Lower leg skin (tissue), 4 donors: ENCODE measurements around the gene ITSN1. TPM values are rescaled to one million over a fixed set of nuclear protein-coding genes. Genes with fewer than 3 reads are reported as not detected.

Experiments
- DNase-seq, 2 donors: peaks; one replicate each; pipeline ENCODE4 v3.0.0-alpha.2; 2019; ENCODE audit warnings: low spot score in 2 of 2
- H3K4me3 ChIP-seq: fragments of 200-600 bp; sonication (generic); 2 replicates; pipeline ENCODE4 v1.5.1; 2017; ENCODE audit warnings: mild to moderate bottlenecking, low read depth; ENCODE audit not compliant: poor library complexity, severe bottlenecking
- POLR2A ChIP-seq, 2 donors: fragments of 450-650 bp; IDR thresholded peaks; one replicate each; pipeline ENCODE4 v1.6.1; 2016 to 2017; ENCODE audit warnings: antibody characterized with exemption in 2 of 2, mild to moderate bottlenecking in 1 of 2, moderate library complexity in 1 of 2
- WGBS, 2 donors: methylation state at CpG; one replicate each; pipeline ENCODE4 v1.1.5; 2018; 5-methylcytosine and 5-hydroxymethylcytosine counted together
- intact Hi-C: fragments of 100-400 bp; cut with DNase I; formaldehyde crosslinking; loops from one replicate; pipeline ENCODE4 v1.15.0; 2023; ENCODE audit warnings: low total_unique reads
- total RNA-seq, 4 donors: library from RNA; depleted of rRNA; stranded (reverse); fragments of >200 nt; gene quantifications; one replicate each; pipeline ENCODE4 v1.1.0, GENCODE V29; 2016
- TF ChIP-seq, protein P1 (sequence below), 3 donors: fragments of 450-650 bp; IDR thresholded peaks; one replicate each; pipeline ENCODE4 v1.5.1; 2016; ENCODE audit warnings: antibody characterized with exemption in 3 of 3, mild to moderate bottlenecking in 3 of 3, moderate library complexity in 2 of 3

The ITSN1 gene
- total RNA-seq, 4 donors from 2014 or later = 17.4 to 39.5 (median 31.7) TPM

DNA sequence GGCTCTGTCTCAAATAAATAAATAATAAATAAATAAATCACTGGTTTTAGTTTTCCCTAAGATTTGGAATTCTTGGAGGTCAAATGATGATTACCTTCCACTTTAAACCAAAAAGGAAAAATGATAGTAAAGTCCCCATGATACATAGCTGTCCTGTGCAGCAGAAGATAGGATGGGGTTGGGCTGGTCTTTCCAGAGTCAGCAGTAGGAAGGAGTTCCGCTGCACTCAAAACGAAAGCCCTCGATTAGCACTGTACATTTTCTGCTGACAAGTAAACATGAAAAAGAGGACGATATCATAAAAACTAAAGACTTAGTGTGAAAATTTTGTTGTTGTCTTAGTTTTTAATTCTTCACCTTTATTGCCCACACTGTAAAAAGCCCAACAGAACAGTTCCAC is 193.6 kb downstream of the ITSN1 start:
- DNase-seq = peak in 1 of 2 donors; percentile 6
- no peak overlapping the region for H3K4me3 ChIP-seq
- WGBS, 2 donors = 76 to 93% methylated on average over 4 of the region's 4 CpGs
- intact Hi-C loops = no loop called here
- no peak for TF ChIP-seq POLR2A (IDR thresholded peaks at IDR 0.05)

GRCh38 chr21:33836408-33836807 is 194.1 kb downstream of the ITSN1 start:
- intact Hi-C loops = no loop called here
- TF ChIP-seq, protein P1, sequence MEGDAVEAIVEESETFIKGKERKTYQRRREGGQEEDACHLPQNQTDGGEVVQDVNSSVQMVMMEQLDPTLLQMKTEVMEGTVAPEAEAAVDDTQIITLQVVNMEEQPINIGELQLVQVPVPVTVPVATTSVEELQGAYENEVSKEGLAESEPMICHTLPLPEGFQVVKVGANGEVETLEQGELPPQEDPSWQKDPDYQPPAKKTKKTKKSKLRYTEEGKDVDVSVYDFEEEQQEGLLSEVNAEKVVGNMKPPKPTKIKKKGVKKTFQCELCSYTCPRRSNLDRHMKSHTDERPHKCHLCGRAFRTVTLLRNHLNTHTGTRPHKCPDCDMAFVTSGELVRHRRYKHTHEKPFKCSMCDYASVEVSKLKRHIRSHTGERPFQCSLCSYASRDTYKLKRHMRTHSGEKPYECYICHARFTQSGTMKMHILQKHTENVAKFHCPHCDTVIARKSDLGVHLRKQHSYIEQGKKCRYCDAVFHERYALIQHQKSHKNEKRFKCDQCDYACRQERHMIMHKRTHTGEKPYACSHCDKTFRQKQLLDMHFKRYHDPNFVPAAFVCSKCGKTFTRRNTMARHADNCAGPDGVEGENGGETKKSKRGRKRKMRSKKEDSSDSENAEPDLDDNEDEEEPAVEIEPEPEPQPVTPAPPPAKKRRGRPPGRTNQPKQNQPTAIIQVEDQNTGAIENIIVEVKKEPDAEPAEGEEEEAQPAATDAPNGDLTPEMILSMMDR (IDR thresholded peaks at IDR 0.05) = no peak
- no peak for TF ChIP-seq POLR2A (IDR thresholded peaks at IDR 0.05)
- DNase-seq = peak in 1 of 2 donors; percentile 58
- 96 to 98% methylated on average over 11 of the region's 11 CpGs for WGBS, 2 donors
- no peak overlapping the region for H3K4me3 ChIP-seq

DNA sequence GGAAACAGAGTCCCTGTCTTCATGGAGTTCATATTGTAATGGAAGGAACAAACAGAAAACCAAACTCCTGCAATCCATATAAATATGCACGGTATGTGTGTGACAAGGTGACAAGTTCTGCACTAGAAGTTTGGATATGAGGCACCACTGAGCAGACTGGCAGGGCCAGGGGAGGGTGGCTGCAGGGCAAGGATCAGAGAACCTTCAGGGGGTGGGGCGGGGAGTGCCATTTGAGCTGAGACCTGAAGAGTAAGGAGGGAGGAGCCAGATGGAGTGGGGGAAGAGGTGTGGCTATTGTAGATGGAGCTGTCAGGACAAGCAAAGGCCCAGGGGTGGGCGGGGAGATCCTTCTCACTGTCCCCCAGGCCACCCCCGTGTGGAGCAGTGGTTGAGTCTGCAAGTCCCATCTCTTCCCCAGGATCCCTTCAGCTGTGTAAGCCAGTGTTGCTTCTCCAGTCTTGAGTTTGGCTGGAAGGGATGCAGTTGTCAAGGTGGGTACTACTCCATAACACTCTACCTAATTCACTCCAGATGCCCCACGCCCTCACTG is 196.9 kb downstream of the ITSN1 start:
- TF ChIP-seq, protein P1 (IDR thresholded peaks at IDR 0.05) = no peak
- no peak for TF ChIP-seq POLR2A (IDR thresholded peaks at IDR 0.05)
- H3K4me3 ChIP-seq = no peak overlapping the region
- WGBS, 2 donors = 87 to 98% methylated on average over 5 of the region's 5 CpGs
- intact Hi-C loops = no loop called here
- DNase-seq = peak in 1 of 2 donors; percentile 70

DNA sequence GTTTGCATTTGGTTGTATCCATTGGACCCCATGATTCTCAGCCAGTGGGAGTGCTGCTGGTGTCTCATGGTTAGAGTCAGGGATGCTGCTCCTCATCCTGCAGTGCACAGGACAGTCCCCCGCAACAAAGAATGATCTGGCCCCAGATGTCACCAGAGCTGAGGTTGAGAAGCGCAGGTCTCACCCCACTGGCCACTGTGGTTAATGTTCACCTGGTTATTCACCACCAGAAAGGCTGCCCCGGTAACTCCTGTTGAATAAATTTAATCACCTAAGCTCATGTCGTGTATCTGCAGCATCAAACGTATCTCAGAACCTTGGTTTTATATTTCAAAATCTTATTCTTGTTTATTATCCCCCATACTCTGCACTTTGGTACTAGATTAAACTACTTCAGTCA is 197.5 kb downstream of the ITSN1 start:
- DNase-seq = peak in 1 of 2 donors; percentile 26
- TF ChIP-seq POLR2A (IDR thresholded peaks at IDR 0.05) = no peak
- TF ChIP-seq, protein P1 (IDR thresholded peaks at IDR 0.05) = no peak

GRCh38 chr21:33840771-33841170 is 198.5 kb downstream of the ITSN1 start:
- peak in 1 of 2 donors; percentile 43 for DNase-seq
- no peak for TF ChIP-seq POLR2A (IDR thresholded peaks at IDR 0.05)
- TF ChIP-seq, protein P1 (IDR thresholded peaks at IDR 0.05) = no peak
- WGBS, 2 donors = 87 to 91% methylated on average over 5 of the region's 5 CpGs
- intact Hi-C loops = no loop called here
- no peak overlapping the region for H3K4me3 ChIP-seq

More for the DNA sequence above, 197.5 kb downstream of the ITSN1 start:
- intact Hi-C loops = no loop called here
- 96 to 98% methylated on average over 5 of the region's 5 CpGs for WGBS, 2 donors
- no peak overlapping the region for H3K4me3 ChIP-seq

- WGBS, 2 donors = 75 to 79% methylated on average over 7 of the region's 7 CpGs
Observed at GRCh38 chr21:33841561-33841960, 199.3 kb downstream of the ITSN1 start.

More at GRCh38 chr21:33841561-33841960, 199.3 kb downstream of the ITSN1 start:
- TF ChIP-seq, protein P1 (IDR thresholded peaks at IDR 0.05) = no peak
- TF ChIP-seq POLR2A (IDR thresholded peaks at IDR 0.05) = no peak
- no peak overlapping the region for H3K4me3 ChIP-seq
- peak in 1 of 2 donors; percentile 56 for DNase-seq
- intact Hi-C loops = no loop called here
